HG02798 (cell line): Measurements from ENCODE around the gene PRELID2.
"Not testable (repeated sequence)": the region's sequence is repeated elsewhere in the genome, so short reads cannot be mapped to it uniquely, and the experiment has no call there.

Source experiments
- ATAC-seq: cut with Tn5 transposase; IDR thresholded peaks from one replicate; pipeline ENCODE4 v1.9.1; 2021; ENCODE audit warnings: mild to moderate bottlenecking; ENCODE audit not compliant: unreplicated experiment, poor library complexity

Gene PRELID2

DNA sequence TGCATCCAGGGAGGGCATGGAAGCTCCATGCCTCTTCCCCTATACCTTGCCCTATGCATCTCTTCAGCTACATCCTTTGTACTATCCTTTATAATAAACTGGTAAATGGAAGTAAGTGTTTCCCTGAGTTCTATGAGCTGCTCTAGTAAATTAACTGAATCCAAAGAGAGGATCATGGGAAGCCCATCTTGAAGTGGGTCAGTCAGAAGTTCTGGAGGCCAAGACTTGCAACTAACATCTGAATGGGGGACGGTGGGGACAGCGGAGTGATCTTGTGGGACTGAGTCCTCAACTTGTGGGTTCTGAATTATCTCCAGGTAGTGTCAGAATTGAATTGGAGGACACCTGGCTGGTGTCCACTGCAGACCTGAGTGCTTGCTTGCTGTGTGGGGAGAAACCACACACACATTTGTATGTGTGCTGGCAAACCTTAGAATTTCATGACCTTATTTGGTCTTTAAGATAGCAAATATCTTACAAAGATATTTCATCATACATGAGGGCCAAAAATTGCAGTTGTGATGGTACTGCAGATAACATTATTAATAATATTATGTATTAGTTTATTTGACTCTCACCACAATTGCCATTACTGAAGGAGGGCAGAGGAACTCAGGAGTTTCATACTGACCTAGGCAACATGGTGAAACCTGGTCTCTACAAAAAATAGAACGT, 5.5 kb upstream of the PRELID2 start:
- no peak for ATAC-seq

DNA sequence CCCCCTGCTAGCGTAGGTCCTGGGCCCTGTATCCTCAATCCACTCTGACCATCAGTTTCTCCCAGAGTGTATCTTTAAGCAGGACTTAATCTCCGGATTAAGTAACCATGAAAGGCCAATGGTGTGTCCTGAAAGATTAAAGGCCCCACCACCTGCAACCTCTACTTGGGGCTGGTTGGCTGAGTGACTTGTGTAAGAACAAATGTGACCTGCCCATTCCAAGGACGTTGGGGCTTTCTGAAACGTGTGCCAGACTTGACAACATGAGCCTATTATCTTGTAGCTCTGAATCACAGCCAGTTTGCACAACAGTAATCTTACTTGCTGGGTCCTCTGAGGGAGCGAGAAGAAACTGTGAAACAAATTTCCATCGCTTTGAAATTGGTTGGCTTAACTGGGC, 3.1 kb upstream of the PRELID2 start:
- ATAC-seq = no peak

DNA sequence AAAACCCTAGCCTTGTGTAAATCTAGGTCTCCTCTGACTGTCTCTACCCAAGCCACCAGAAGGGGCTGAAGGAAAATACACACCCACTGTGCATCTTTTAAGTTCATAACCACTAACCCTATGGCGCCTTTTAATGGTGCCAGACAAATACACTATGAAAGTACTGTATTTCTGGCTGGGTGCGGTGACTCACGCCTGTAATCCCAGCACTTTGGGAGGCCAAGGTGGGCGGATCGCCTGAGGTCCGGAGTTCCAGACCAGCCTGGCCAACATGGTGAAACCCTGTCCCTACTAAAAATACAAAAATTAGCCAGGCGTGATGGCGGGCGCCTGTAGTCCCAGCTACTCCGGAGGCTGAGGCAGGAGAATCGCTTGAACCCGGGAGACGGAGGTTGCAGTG, 1.1 kb upstream of the PRELID2 start:
- ATAC-seq = not testable (repeated sequence)

DNA sequence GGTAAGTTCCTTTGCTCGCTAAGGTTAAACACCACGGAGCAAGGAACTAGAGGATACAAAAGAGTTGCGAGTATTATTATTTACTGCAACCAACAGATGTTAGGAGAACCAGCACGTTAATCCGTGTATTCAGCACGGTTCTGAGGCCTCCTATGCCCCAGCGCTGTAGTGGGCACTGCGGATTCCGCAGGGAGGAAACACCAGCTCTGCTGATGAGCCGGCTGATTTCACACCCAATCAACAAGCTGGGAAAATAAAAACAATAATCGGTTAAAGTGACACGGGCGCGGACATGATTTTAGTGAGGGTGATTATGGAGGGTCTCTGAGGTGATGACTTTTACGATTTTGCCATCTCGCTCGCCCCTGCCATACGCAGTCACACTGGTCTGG, 702 bp upstream of the PRELID2 start:
- ATAC-seq = no peak

DNA sequence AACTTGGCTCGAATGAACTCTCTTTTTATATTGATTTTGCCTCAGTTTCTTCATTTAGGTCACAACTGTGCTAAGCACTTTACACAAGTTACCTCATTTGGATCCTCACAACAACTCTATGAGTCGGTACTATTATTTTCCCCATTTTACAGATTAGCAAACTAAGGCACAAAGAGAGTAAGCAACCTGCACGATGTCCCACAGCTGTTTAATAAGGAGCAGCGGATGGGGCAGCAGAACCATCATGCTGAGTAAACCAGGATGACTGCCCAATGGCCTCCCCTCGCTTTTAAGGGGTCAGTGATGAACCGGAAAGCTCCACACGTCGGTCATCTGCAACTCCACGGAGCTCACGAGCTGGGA, 607 bp downstream of the PRELID2 start:
- ATAC-seq = no peak

DNA sequence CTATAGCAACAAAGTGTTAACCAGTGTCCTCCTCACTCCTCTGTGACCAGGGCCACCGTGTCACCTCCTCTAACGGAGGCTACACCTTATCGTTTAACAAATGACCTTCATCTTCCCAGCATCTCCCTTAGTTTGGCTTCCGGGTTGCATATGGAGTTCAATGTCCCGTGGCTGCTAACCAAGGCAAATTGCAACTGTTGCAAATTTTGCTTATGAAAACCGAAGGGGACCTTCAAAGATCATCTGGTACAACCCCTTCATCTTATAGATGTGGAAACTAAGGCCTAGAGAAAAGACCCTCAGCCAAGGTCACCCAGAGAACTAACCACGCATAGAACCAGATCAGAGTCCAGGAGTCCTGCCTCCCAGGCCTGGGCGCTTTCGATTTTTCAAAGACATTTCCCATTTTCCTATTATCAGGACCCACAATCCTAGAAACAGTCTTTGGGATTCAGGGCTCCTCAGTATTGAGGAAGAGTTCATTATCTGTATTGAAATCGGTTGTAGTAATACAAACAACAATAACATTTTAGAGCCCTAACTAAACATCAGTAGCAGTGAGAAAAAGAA, 1.4 kb downstream of the PRELID2 start:
- no peak for ATAC-seq

DNA sequence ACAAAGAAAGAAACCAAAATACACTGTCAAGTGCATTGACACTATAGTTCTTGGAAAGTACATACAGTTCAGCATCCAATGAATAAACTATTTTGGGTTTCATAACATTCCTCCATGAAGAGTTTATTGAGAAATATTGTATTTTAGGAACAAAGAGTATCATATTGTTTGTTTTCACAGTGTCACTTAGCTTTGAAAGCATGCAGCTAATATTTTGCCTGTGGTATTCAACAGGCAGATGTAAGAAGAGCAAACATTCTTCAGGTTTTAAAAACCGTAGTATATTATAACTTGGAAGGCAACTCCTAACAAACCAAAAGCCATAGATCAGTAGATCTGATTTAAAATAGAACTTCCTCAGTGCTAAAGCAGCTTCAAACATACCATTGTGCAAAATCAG, 4.5 kb downstream of the PRELID2 start:
- no peak for ATAC-seq

DNA sequence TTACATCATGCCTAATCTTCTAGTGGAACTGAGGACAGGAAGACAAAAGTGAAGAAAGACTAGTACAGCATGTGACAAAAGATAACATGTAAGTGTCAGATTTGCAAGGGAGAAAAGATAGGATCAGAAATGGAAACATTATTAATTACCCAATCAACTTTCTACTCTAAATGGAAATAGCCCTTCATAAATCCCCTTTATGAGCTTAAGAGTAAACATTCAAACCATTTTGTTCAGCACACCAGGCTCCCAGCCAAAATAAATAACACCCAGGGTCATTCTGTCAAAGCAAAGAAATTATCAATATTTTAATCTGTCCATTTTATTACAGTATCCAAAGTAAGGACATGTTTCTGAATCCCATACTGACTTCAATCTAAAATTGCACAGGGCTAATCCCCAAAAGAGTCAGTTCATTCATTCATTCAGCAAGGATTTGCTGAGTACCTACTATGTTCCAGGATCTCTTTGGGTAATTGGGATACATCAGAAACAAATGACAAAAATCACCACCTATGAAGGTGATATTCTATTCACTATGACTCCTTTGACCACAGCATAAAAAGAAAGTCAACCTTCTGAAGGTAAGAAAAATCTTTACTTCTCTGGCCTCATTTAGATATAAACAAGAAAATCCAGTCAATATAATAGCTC, 5.3 kb downstream of the PRELID2 start:
- ATAC-seq = no peak

DNA sequence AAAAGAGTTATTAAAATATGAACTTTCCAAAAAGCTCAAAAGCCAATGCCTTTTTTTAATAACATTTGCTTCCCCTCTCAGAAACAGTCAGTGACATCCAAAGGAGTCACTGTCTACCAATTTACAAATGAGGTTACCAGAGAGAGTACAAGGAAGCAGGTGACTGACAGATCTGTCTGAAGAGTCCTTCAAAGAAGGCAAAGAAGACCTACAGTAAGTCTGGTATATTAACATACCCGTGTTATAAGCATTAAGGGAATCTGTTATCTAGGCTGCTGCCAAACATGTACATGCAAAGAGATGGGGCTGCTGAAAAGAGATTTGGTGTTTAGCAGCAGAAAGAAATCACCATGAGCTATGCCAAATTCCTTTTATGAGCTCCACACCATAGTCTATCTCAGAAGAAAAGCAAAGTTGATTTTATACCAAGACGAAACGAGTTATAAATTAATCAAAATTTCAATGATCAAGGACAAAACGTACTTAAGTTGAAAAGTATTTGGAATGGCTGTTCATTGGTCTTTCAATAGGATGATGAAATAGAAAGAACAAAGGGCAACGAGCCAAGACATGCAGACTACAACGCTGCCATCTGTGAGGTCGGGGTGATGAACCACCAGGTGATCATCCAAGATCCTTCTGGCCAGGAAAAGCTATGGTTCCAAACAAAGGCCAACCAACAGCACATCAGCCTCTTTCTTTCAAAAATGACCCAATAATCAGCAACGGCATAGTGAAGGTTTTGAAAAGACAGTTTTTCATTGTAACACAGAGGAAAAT, 8.1 kb downstream of the PRELID2 start:
- ATAC-seq = no peak

DNA sequence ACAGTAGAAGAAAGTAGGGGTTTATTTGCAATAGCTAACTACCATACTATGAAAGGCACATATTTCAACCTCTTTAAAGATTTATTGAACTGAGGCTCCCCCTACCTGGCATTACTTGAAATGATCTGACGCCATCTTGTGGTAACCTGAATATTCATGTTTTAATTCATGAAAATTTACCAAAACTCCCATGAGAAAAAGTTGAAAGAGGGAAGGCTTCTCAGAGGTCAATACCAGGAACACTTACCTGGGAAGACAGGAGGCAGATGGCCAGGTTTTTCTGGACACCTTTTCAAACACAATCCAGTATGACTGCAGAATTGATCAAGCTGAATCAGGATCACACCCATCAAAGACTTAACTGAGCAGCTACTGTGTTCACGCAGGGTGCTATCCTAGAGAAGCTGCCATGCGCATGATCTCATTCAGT, 9.4 kb downstream of the PRELID2 start:
- ATAC-seq = peak; percentile 77

DNA sequence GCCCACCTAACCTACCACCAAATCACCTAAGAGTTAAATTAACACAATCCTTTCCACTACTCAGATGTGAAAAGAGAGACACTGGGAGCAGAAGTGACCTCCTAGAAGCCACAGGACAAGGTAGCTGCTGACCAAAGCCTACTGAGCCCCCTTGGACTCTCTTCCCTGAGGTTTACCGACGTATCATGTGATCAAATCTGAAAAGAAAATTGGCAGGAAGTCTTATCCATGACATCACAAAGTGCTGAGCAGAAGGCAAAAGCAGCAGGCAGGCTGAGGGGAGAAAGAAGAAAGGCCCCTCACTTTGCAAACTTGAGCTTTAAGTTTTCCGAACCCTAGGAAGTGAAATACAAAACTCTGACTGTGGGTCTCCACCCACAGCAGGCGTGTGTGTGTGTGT, 11.1 kb downstream of the PRELID2 start:
- no peak for ATAC-seq

DNA sequence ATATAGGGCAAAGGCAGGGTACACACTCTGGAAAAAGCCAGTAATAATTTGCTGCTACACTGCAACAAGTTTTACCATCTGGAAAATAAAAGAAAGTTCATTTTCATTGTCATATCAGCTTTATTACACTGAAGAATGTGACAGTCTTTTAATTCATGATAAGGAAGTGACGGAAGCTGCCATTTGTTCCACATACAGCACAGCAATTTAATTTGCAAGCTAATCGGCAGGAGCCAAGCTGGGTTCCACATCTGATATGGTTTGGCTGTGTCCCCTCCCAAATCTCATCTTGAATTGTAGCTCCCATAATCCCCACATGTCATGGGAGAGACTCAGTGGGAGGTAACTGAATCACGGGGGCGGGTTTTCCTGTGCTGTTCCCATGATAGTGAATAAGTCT, 16.5 kb downstream of the PRELID2 start:
- no peak for ATAC-seq

DNA sequence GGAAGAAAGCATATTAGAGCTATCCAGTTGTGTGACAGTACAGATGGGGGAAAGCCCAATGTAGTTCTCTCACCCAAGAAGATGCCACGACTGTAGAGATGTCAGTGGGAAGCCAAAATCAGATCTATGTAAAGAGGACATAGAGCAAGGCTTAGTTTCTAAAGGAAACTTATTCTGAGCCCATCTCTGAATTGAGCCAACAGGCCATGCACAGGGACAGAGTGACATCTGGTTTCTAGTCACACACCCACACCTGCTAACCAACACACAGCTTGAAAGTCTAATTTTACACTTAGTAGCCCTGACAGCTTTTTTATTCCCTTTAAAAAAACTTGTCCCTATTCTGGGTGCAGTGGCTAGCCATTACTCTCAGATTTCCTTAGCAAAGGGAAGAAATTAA, 22.3 kb downstream of the PRELID2 start:
- no peak for ATAC-seq

DNA sequence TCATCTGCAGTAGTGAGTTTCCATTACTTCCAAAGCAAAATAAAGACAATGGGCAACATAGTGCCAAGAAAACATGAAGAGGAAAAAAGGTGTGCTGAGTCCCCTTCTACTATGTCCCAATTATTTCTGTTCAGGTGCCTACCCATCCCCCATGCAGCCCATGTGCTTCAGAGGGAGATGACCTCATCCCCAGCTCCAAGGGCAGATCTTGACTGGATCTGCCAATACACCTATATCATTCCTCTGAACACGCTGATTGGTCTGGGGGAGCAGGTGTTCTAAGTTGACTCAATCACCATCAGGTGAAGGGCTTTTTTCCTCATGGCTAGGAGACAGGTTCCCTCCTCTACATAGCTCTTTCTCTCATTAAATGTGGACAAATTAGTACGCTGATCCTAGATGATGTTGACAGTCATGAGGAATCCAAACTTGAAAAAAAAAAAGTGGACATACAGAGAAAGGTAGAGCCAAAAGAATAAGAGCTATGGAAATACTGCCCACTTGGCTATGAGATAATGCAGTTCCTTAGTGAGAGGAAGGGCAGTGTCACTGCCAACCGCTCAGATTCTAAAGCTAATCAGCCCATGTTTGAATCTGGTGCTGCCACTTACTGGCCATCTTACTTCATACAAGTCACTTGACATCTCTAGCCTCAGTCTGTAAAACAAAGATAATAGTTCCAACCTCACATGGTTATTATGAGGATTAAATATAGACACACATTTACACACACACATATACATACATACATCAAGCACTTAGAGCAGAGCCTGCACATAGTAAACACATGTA, 23.1 kb downstream of the PRELID2 start:
- ATAC-seq = no peak

DNA sequence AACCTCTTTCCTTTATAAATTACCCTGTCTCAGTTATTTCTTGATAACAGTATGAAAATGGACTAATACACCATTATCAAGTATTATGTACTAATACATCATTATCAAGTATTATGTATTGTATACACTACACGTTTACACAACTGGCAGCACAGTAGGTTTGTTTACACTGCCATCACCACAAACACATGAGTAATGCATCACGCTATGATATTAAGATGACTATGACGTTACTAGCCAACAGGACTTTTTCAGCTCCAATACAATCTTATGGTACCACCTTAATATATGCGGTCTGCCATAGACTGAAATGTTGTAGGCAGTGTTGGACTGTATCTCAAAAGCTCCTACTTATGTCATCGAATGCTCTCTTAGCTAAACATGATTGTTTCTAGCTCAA, 28.2 kb downstream of the PRELID2 start:
- no peak for ATAC-seq

DNA sequence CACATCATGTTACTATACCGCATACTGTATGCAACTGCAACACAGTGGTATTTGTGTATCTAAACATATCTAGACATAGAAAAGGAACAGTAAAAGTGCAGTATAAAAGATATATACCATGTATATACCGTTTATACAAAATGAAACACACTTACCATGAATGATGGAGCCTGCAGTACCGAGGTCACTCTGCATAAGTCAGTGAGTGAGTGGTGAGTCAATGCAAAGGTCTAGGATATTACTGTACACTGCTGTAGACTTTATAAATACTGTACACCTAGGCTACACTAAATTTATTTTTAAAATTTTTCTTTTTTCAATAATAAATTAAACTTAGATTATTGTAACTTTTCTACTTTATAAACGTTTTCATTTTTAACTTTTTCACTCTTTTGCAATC, 29.3 kb downstream of the PRELID2 start:
- no peak for ATAC-seq

DNA sequence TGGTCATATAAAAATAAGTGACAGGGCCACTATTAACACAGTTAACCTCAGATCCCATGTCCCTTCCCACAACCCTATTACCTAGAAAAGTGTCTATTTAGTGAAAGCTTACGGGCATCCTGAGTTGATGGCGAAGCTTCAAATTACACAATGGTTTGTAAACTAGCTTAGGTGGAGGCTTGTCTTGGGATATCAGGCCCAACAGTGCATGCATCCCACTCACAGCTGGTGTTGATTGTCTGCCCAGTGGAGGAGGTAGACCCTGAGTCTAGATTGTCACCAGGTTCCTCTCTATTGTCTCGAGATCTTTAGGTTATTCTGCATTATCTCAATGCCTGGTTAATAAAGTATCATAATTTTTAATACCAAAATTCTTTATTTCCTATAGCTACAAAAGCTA, 30.4 kb downstream of the PRELID2 start:
- no peak for ATAC-seq

DNA sequence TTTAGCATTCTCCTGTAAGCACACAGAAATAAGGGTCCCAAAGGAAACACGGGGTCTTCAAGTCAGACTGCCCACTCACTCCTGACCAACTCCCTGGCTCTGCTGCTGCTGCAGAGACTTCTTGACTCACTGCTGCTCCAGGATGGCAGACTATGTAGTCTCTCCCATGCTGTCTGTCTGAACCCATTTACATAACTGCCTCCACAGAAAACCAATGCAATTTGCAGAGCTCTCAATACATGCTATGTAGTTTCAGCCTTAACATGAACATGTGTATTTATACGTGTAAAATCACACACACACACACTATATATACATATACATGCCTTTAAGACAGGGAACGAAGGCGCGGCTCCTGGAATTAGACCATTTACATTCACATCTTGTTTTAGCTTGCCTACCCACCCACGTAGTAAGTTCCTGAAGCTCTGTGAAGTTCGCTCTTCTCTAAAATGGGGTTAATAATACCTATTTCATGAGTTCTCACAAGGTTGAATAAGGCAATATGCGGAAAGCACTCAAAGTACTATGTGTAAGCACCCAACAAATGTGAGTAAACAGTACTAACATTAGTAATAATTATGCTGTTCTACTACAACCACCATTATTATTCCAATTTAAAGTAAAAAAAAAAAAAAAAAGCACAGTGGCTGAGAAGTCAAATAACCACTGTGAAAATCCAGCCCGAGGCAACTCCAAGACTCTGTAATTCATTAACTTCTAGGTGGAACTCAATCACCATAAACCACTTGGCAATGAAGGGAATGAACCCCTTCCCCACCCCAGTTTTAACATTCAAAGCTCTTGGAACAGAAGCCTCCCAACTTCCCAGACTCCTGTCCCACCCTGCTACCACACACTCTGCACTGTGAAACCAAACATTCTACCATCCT, 31.8 kb downstream of the PRELID2 start:
- ATAC-seq = no peak

DNA sequence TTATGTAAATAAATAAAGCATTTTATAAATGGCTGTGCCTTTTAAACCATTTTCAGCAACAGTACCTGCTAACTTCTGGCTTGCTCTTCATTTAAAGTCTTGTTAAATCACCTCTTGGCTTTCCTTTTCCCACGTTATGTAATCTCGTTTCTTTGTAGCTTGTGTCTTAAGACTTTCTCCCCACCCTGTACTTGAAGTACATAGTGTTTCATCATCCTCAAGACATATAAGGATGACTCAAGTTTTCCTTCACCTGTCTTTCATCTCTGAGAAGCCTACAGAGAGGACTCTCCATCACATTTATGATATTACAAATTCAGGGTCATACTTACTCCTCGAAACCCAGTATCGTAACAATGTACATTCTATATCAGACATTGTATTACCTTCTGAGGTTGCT, 33.9 kb downstream of the PRELID2 start:
- no peak for ATAC-seq

DNA sequence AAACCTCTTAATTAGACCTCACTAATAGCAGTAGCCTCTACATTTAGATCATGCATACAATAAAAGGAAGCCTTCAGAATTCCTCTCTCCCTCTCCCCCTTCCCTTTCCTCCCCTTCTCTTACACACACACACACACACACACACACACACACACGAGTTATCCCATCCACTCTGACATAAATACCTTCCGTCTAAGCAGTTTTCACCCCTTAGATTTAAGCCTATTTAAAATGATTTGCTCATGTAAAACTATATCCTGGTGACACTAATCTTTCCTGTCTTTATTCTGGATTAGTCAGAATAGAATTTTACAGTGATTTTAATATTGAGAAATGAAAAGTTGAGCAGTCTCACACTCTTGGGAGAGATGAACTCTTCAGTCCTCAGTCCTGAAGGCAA, 35.0 kb downstream of the PRELID2 start:
- ATAC-seq = no peak
